ENCODE results near the gene BCL11A.

Gene BCL11A

DNA sequence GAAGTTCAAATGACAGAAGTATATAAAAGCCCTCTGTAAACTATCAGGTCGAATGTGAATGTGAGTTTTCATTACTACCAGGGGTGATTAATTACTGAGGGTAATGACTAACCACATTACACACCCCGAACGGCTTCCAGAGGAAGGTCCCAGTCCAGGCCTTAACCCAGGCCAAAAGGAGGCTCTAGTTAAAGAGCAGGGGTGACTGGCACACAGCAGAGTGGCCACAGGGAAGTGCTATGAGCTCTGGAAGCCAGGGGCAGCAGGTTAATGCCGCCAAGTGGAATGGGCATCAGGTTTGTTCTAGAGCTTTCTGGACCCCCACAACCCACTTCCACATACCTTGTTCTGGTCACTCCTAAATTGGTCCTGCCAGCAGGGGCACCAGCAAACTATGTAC, 87.7 kb downstream of the BCL11A start:
- Histone ChIP-seq H3K9me3 (ENCODE audit: insufficient read depth, low read length) (no peaks in the 10 kb centered on the region), H3K9ac (ENCODE audit: low read length) (no peak overlapping the region), H3K36me3 (ENCODE audit: low read length) (peaks cover 28% of the 10 kb centered on the region), H2AFZ (ENCODE audit: low read depth, low read length, severe bottlenecking) (no peak overlapping the region), H4K20me1 (ENCODE audit: low read depth, low read length) (no peaks in the 10 kb centered on the region), H3K9me2 (replicated peaks; ENCODE audit: insufficient read depth, low read length) (no peaks in the 10 kb centered on the region), H3K27me3 (ENCODE audit: low read length) (no peaks in the 10 kb centered on the region), H3F3A (ENCODE audit: insufficient read depth) (peaks cover 37% of the 10 kb centered on the region), H3K4me3 (ENCODE audit: insufficient read depth, low read length, poor library complexity, severe bottlenecking) (no peak overlapping the region), H3K27ac (ENCODE audit: low read depth, low read length) (no peak overlapping the region; the same call in 1 of the 2 replicates), H3K4me2 (ENCODE audit: low read depth, low read length, poor library complexity, severe bottlenecking) (no peak overlapping the region), H3K79me2 (ENCODE audit: insufficient read depth, low read length) (peaks cover 80% of the 10 kb centered on the region)
- TF ChIP-seq, protein P1, sequence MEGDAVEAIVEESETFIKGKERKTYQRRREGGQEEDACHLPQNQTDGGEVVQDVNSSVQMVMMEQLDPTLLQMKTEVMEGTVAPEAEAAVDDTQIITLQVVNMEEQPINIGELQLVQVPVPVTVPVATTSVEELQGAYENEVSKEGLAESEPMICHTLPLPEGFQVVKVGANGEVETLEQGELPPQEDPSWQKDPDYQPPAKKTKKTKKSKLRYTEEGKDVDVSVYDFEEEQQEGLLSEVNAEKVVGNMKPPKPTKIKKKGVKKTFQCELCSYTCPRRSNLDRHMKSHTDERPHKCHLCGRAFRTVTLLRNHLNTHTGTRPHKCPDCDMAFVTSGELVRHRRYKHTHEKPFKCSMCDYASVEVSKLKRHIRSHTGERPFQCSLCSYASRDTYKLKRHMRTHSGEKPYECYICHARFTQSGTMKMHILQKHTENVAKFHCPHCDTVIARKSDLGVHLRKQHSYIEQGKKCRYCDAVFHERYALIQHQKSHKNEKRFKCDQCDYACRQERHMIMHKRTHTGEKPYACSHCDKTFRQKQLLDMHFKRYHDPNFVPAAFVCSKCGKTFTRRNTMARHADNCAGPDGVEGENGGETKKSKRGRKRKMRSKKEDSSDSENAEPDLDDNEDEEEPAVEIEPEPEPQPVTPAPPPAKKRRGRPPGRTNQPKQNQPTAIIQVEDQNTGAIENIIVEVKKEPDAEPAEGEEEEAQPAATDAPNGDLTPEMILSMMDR (IDR thresholded peaks at IDR 0.05; ENCODE audit: insufficient read depth, low read length, poor library complexity, severe bottlenecking): no peak
- no peak for TF ChIP-seq EZH2phosphoT487 (conservative IDR thresholded peaks at IDR 0.05; ENCODE audit: low read length)

DNA sequence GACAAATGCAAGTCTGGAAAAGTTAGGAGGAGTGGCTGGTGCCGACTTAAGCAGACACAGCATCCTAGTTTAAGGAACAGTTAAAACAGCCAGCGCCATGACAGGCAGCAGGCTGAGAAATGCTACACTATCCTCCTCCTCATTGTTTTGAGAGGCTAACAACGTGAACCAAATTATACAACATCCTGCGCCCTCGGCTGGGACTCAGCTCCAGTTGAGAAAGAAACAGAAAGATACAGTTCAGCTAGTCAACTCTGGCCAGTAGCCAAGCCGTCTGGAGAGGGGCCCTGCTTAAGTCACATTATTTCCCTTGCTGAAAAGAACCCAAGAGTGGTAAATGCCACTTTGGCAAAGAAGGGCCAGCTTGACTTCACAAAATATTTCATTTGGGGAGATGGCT, 90.2 kb downstream of the BCL11A start:
- TF ChIP-seq, protein P1 (IDR thresholded peaks at IDR 0.05; ENCODE audit: insufficient read depth, low read length, poor library complexity, severe bottlenecking): no peak
- TF ChIP-seq EZH2phosphoT487 (conservative IDR thresholded peaks at IDR 0.05; ENCODE audit: low read length): no peak
- H3K79me2 ChIP-seq (ENCODE audit: insufficient read depth, low read length): peaks cover 76% of the 10 kb centered on the region
- H3K4me3 ChIP-seq (ENCODE audit: insufficient read depth, low read length, poor library complexity, severe bottlenecking): no peak overlapping the region
- no peak overlapping the region for H3K4me2 ChIP-seq (ENCODE audit: low read depth, low read length, poor library complexity, severe bottlenecking)
- H3K27ac ChIP-seq (ENCODE audit: low read depth, low read length): no peak overlapping the region
- peaks cover 37% of the 10 kb centered on the region for H3K36me3 ChIP-seq (ENCODE audit: low read length)
- H3K9me2 ChIP-seq (replicated peaks; ENCODE audit: insufficient read depth, low read length): no peaks in the 10 kb centered on the region
- no peak overlapping the region for H3K9ac ChIP-seq (ENCODE audit: low read length)
- no peaks in the 10 kb centered on the region for H4K20me1 ChIP-seq (ENCODE audit: low read depth, low read length)
- H3K27me3 ChIP-seq (ENCODE audit: low read length): no peaks in the 10 kb centered on the region
- no peak overlapping the region for H2AFZ ChIP-seq (ENCODE audit: low read depth, low read length, severe bottlenecking)
- peaks cover 34% of the 10 kb centered on the region; the same call in 1 of the 2 replicates for H3F3A ChIP-seq (ENCODE audit: insufficient read depth)
- no peaks in the 10 kb centered on the region for H3K9me3 ChIP-seq (ENCODE audit: insufficient read depth, low read length)

DNA sequence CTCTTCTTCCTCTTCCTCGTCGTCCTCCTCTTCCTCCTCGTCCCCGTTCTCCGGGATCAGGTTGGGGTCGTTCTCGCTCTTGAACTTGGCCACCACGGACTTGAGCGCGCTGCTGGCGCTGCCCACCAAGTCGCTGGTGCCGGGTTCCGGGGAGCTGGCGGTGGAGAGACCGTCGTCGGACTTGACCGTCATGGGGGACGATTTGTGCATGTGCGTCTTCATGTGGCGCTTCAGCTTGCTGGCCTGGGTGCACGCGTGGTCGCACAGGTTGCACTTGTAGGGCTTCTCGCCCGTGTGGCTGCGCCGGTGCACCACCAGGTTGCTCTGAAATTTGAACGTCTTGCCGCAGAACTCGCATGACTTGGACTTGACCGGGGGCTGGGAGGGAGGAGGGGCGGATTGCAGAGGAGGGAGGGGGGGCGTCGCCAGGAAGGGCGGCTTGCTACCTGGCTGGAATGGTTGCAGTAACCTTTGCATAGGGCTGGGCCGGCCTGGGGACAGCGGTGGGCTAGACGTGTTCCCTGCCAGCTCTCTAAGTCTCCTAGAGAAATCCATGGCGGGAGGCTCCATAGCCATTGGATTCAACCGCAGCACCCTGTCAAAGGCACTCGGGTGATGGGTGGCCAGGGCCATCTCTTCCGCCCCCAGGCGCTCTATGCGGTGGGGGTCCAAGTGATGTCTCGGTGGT, 91.9 kb downstream of the BCL11A start:
- H3K9ac ChIP-seq (ENCODE audit: low read length): no peak overlapping the region
- peaks cover 87% of the 10 kb centered on the region for H3K79me2 ChIP-seq (ENCODE audit: insufficient read depth, low read length)
- H3F3A ChIP-seq (ENCODE audit: insufficient read depth): peaks cover 47% of the 10 kb centered on the region; the same call in 1 of the 2 replicates
- no peak overlapping the region for H3K4me3 ChIP-seq (ENCODE audit: insufficient read depth, low read length, poor library complexity, severe bottlenecking)
- H3K9me2 ChIP-seq (replicated peaks; ENCODE audit: insufficient read depth, low read length): no peaks in the 10 kb centered on the region
- no peaks in the 10 kb centered on the region for H4K20me1 ChIP-seq (ENCODE audit: low read depth, low read length)
- H3K4me2 ChIP-seq (ENCODE audit: low read depth, low read length, poor library complexity, severe bottlenecking): no peak overlapping the region
- H3K36me3 ChIP-seq (ENCODE audit: low read length): peaks cover 50% of the 10 kb centered on the region
- TF ChIP-seq, protein P1 (IDR thresholded peaks at IDR 0.05; ENCODE audit: insufficient read depth, low read length, poor library complexity, severe bottlenecking): no peak
- TF ChIP-seq EZH2phosphoT487 (conservative IDR thresholded peaks at IDR 0.05; ENCODE audit: low read length): no peak
- no peaks in the 10 kb centered on the region for H3K27me3 ChIP-seq (ENCODE audit: low read length)
- H3K9me3 ChIP-seq (ENCODE audit: insufficient read depth, low read length): no peaks in the 10 kb centered on the region
- H2AFZ ChIP-seq (ENCODE audit: low read depth, low read length, severe bottlenecking): no peak overlapping the region
- no peak overlapping the region for H3K27ac ChIP-seq (ENCODE audit: low read depth, low read length)

Data from SU-DHL-6 (cell line).